HCT116 (cell line): ENCODE measurements around the gene TNIK. TPM values are rescaled to one million over a fixed set of nuclear protein-coding genes. Genes with fewer than 3 reads are reported as not detected.
"Not testable (repeated sequence)": the region's sequence is repeated elsewhere in the genome, so short reads cannot be mapped to it uniquely, and the experiment has no call there.

Experiments
- ATAC-seq: fragments of 200-7000 bp; cut with Tn5 transposase; 2 replicates; pipeline ENCODE4 v1.9.1; 2020; ENCODE audit warnings: mild to moderate bottlenecking, moderate library complexity
- BruUV-seq: library from RNA; stranded (reverse); fragments of 400-500 nt; replicated peaks from 2 replicates; lab custom pipeline; 2021; lab: Mats Ljungman, UMichigan
- CTCF ChIA-PET: fragments of 300-600 bp; sonication (Branson Sonifier 250); formaldehyde crosslinking; loops from one replicate; lab custom pipeline; 2021; ENCODE audit warnings: antibody characterized with exemption; lab: Charles Lee
- POLR2A ChIA-PET: fragments of 300-600, 350-600 bp; sonication (Branson Sonifier 250); formaldehyde crosslinking; loops from one replicate; lab custom pipeline; 2021; ENCODE audit warnings: antibody characterized with exemption; lab: Charles Lee
- RAD21 ChIA-PET, 2 experiments: fragments of 300-600 bp; sonication (Branson Sonifier 250); formaldehyde crosslinking; loops; one replicate each; lab custom pipeline; 2023; ENCODE audit warnings: low total read pairs in 2 of 2; ENCODE audit not compliant: uncharacterized antibody in 2 of 2, unreplicated experiment in 2 of 2, low non-redundant PET in 1 of 2; lab: Charles Lee
- DNase-seq: peaks from one replicate; pipeline ENCODE4 v3.0.0-alpha.2; 2010; ENCODE audit warnings: low read depth, low spot score
- H2AFZ ChIP-seq: fragments of 200-600 bp; shearing (Covaris generic), sonication (generic); 2 replicates; pipeline ENCODE4 v1.6.1; 2017; ENCODE audit warnings: low read depth, mixed run types, mixed read lengths, antibody characterized with exemption, low read length; ENCODE audit not compliant: poor library complexity, severe bottlenecking
- H3K27ac ChIP-seq: 2 replicates; pipeline ENCODE4 v1.5.1; 2012; ENCODE audit warnings: low read depth, low read length
- H3K27me3 ChIP-seq: fragments of 200-600 bp; sonication (generic); 2 replicates; pipeline ENCODE4 v1.6.1; 2016; ENCODE audit warnings: mixed run types, low read length, mixed read lengths; ENCODE audit not compliant: insufficient read depth
- H3K36me3 ChIP-seq, 2 experiments: fragments of 200-500 bp in 1 of 2; fragments of 200-600 bp in 1 of 2; sonication (Bioruptor generic) in 1 of 2; sonication (generic) in 1 of 2; 2 replicates each; pipeline versions ENCODE4 v1.5.1 to v1.6.1; 2014 to 2016; ENCODE audit warnings: low read length in 2 of 2, inconsistent platforms in 1 of 2, mixed read lengths in 1 of 2, mixed run types in 1 of 2; ENCODE audit not compliant: insufficient read depth in 2 of 2, control insufficient read depth in 1 of 2
- H3K4me1 ChIP-seq, 2 experiments: fragments of 200-600 bp in 1 of 2; sonication (generic) in 1 of 2; 2 replicates each; pipeline versions ENCODE4 v1.5.1 to v1.6.1; 2012 to 2017; ENCODE audit warnings: low read length in 2 of 2, inconsistent platforms in 1 of 2, mild to moderate bottlenecking in 1 of 2, mixed read lengths in 1 of 2, mixed run types in 1 of 2, moderate library complexity in 1 of 2; ENCODE audit not compliant: insufficient read depth in 2 of 2, control insufficient read depth in 1 of 2
- H3K4me2 ChIP-seq: fragments of 200-600 bp; sonication (generic); 2 replicates; pipeline ENCODE4 v1.6.1; 2017; ENCODE audit warnings: mixed run types, low read length, mixed read lengths
- H3K4me3 ChIP-seq, 2 experiments: fragments of 200-600 bp in 1 of 2; sonication (generic) in 1 of 2; replicated peaks in 1 of 2; 2 replicates each; pipeline ENCODE4 v1.5.1; 2011 to 2016; ENCODE audit warnings: low read length in 2 of 2, control low read depth in 1 of 2, low read depth in 1 of 2, mild to moderate bottlenecking in 1 of 2, mixed read lengths in 1 of 2, mixed run types in 1 of 2
- H3K79me2 ChIP-seq: fragments of 200-600 bp; sonication (generic); 2 replicates; pipeline ENCODE4 v1.6.1; 2017; ENCODE audit warnings: mild to moderate bottlenecking, mixed run types, low read length, moderate library complexity, mixed read lengths; ENCODE audit not compliant: insufficient read depth
- H3K9ac ChIP-seq: fragments of 200-600 bp; sonication (generic); 2 replicates; pipeline ENCODE4 v1.6.1; 2016; ENCODE audit warnings: low read length, mixed read lengths
- H3K9me2 ChIP-seq: fragments of 200-600 bp; sonication (generic), shearing (Covaris generic); 2 replicates; pipeline ENCODE4 v1.6.1; 2017; ENCODE audit warnings: mixed run types, mild to moderate bottlenecking, moderate library complexity; ENCODE audit not compliant: insufficient read depth
- H3K9me3 ChIP-seq, 2 experiments: fragments of 200-500 bp in 1 of 2; fragments of 200-600 bp in 1 of 2; sonication (Bioruptor generic) in 1 of 2; sonication (generic) in 1 of 2; 2 replicates each; pipeline ENCODE4 v1.6.1; 2014 to 2017; ENCODE audit warnings: low read length in 2 of 2, mixed read lengths in 2 of 2, inconsistent platforms in 1 of 2, low read depth in 1 of 2, mild to moderate bottlenecking in 1 of 2, mixed run types in 1 of 2, moderate library complexity in 1 of 2; ENCODE audit not compliant: control insufficient read depth in 1 of 2, insufficient read depth in 1 of 2
- H4K20me1 ChIP-seq: fragments of 200-600 bp; sonication (generic), shearing (Covaris generic); 2 replicates; pipeline ENCODE4 v1.6.1; 2017; ENCODE audit warnings: mixed run types, mild to moderate bottlenecking, moderate library complexity; ENCODE audit not compliant: insufficient read depth
- CBX3 ChIP-seq: IDR thresholded peaks from 2 replicates; pipeline ENCODE4 v1.6.1; 2012; ENCODE audit warnings: low read depth
- CEBPB ChIP-seq: IDR thresholded peaks from 2 replicates; pipeline ENCODE4 v1.6.1; 2012; ENCODE audit warnings: low read depth
- CTCF ChIP-seq, 3 experiments: fragments of 200-600 bp in 1 of 3; sonication (generic) in 1 of 3; IDR thresholded peaks in 2 of 3; conservative IDR thresholded peaks in 1 of 3; 2 replicates each; pipeline ENCODE4 v1.5.1; 2012 to 2017; ENCODE audit warnings: low read depth in 2 of 3, low read length in 2 of 3, antibody characterized with exemption in 1 of 3, borderline replicate concordance in 1 of 3, control low read depth in 1 of 3, mild to moderate bottlenecking in 1 of 3, mixed read lengths in 1 of 3, mixed run types in 1 of 3, moderate library complexity in 1 of 3; ENCODE audit not compliant: insufficient read depth in 1 of 3
- EGR1 ChIP-seq: IDR thresholded peaks from 2 replicates; pipeline ENCODE4 v1.6.1; 2012; ENCODE audit warnings: low read depth
- ELF1 ChIP-seq: IDR thresholded peaks from 2 replicates; pipeline ENCODE4 v1.6.1; 2012; ENCODE audit warnings: low read depth, borderline replicate concordance
- EZH2phosphoT487 ChIP-seq: fragments of 200-600 bp; IDR thresholded peaks from 2 replicates; pipeline ENCODE4 v1.6.1; 2018; ENCODE audit warnings: antibody characterized with exemption, borderline replicate concordance
- MAX ChIP-seq: IDR thresholded peaks from 2 replicates; pipeline ENCODE4 v1.6.1; 2012
- RAD21 ChIP-seq: IDR thresholded peaks from 2 replicates; pipeline ENCODE4 v1.6.1; 2012; ENCODE audit warnings: low read depth, mild to moderate bottlenecking
- SIN3A ChIP-seq: IDR thresholded peaks from 2 replicates; pipeline ENCODE4 v1.6.1; 2012; ENCODE audit warnings: low read depth
- SP1 ChIP-seq: IDR thresholded peaks from 2 replicates; pipeline ENCODE4 v1.6.1; 2012; ENCODE audit warnings: low read depth
- SRF ChIP-seq: IDR thresholded peaks from 2 replicates; pipeline ENCODE4 v1.6.1; 2012; ENCODE audit warnings: low read depth
- TCF7L2 ChIP-seq: IDR thresholded peaks from 2 replicates; pipeline ENCODE4 v1.7.0; 2011; ENCODE audit warnings: borderline replicate concordance, inconsistent platforms; ENCODE audit not compliant: insufficient read depth, insufficient read length; ENCODE audit errors: extremely low read depth
- ZBTB33 ChIP-seq: IDR thresholded peaks from 2 replicates; pipeline ENCODE4 v1.6.1; 2011; ENCODE audit warnings: mild to moderate bottlenecking, low read length, moderate library complexity; ENCODE audit not compliant: insufficient replicate concordance; ENCODE audit errors: extremely low read depth
- intact Hi-C: fragments of 100-400 bp; cut with micrococcal nuclease; formaldehyde crosslinking; loops from 2 replicates; pipeline ENCODE4 v1.10.0; 2022
- total RNA-seq: library from RNA; stranded (reverse); gene quantifications from one replicate; pipeline ENCODE4 v1.2.1, GENCODE V29; 2021; ENCODE audit not compliant: unreplicated experiment

Gene TNIK
- total RNA-seq, 1 experiment from 2014 or later: 24.1 TPM

- Histone ChIP-seq H3K4me3 (no peak overlapping the region), H2AFZ (no peak overlapping the region), H4K20me1 (no peaks in the 10 kb centered on the region), H3K27me3 (no peaks in the 10 kb centered on the region), H3K9me3 (no peaks in the 10 kb centered on the region), H3K4me1 (peaks cover 0 to 7% of the 10 kb centered on the region in 2 experiments; a peak in 1 of 4 replicates), H3K9ac (no peak overlapping the region), H3K9me2 (no peaks in the 10 kb centered on the region), H3K27ac (peak overlapping the region; percentile 15; the same call in 1 of the 2 replicates), H3K36me3 (no peaks in the 10 kb centered on the region), H3K4me2 (no peak overlapping the region), H3K79me2 (no peaks in the 10 kb centered on the region)
- intact Hi-C loops: no loop called here
- ChIA-PET CTCF (no interaction called here), POLR2A (no interaction called here), RAD21 (no interaction called here)
- TF ChIP-seq SP1: no peak
- no peak for TF ChIP-seq CBX3
- TF ChIP-seq CTCF (IDR thresholded peaks at IDR 0.05 in 2 of 3, conservative IDR thresholded peaks at IDR 0.05 in 1 of 3; ENCODE audit: borderline replicate concordance in 1 of 3, insufficient read depth in 1 of 3, low read depth in 2 of 3, low read length in 2 of 3): no peak
- TF ChIP-seq CEBPB: no peak
- TF ChIP-seq RAD21: no peak
- TF ChIP-seq ELF1: no peak
- TF ChIP-seq EZH2phosphoT487: no peak
- no peak for TF ChIP-seq TCF7L2
- no peak for TF ChIP-seq MAX
- no peak for TF ChIP-seq ZBTB33
- no peak for TF ChIP-seq SIN3A
- TF ChIP-seq EGR1: no peak
- TF ChIP-seq SRF: no peak
- BruUV-seq: no TSS peak
- ATAC-seq (no peak), DNase-seq (no peak)
Measured at GRCh38 chr3:171306631-171307030, 153.6 kb downstream of the TNIK start.

- BruUV-seq, H3K4me2 ChIP-seq, CTCF ChIA-PET, POLR2A ChIA-PET, DNase-seq, H3K9me2 ChIP-seq, H3K4me3 ChIP-seq, H3K27me3 ChIP-seq, H4K20me1 ChIP-seq, H3K4me1 ChIP-seq, ATAC-seq, H3K27ac ChIP-seq, H3K9ac ChIP-seq, H3K36me3 ChIP-seq, H3K79me2 ChIP-seq, RAD21 ChIA-PET, H2AFZ ChIP-seq, intact Hi-C loops, H3K9me3 ChIP-seq: not testable (repeated sequence)
Measured at GRCh38 chr3:171305823-171306222, 154.4 kb downstream of the TNIK start.
